RWPE2 (cell line): ENCODE measurements around the gene ZCCHC2.

Source experiments
- ATAC-seq: fragments of 200-7000 bp; cut with Tn5 transposase; 3 replicates; pipeline ENCODE4 v1.9.1; 2021; ENCODE audit warnings: low read depth
- DNase-seq: peaks from one replicate; pipeline ENCODE4 v3.0.0-alpha.2; 2020; ENCODE audit warnings: low spot score
- H3K27ac ChIP-seq: fragments of 450-650 bp; 2 replicates; pipeline ENCODE4 v1.5.1; 2017; ENCODE audit warnings: mild to moderate bottlenecking; ENCODE audit not compliant: poor library complexity, severe bottlenecking
- H3K27me3 ChIP-seq: fragments of 250-450 bp; sonication (Bioruptor Pico); 2 replicates; pipeline ENCODE4 v1.5.1; 2021; ENCODE audit warnings: mild to moderate bottlenecking, moderate library complexity; ENCODE audit not compliant: insufficient read depth, poor library complexity, severe bottlenecking
- H3K36me3 ChIP-seq: fragments of 250-450 bp; sonication (Bioruptor Pico); 2 replicates; pipeline ENCODE4 v1.5.1; 2020; ENCODE audit warnings: low read depth, mild to moderate bottlenecking, moderate library complexity
- H3K4me1 ChIP-seq: fragments of 250-450 bp; sonication (Bioruptor Pico); 2 replicates; pipeline ENCODE4 v1.5.1; 2021; ENCODE audit warnings: mild to moderate bottlenecking, moderate library complexity; ENCODE audit not compliant: insufficient read depth, poor library complexity, severe bottlenecking
- H3K4me3 ChIP-seq: fragments of 250-450 bp; sonication (Bioruptor Pico); 2 replicates; pipeline ENCODE4 v1.5.1; 2021; ENCODE audit warnings: mild to moderate bottlenecking, moderate library complexity; ENCODE audit not compliant: severe bottlenecking
- H3K9me3 ChIP-seq: fragments of 250-450 bp; sonication (Bioruptor Pico); 2 replicates; pipeline ENCODE4 v1.5.1; 2021; ENCODE audit warnings: mild to moderate bottlenecking, moderate library complexity; ENCODE audit not compliant: severe bottlenecking
- CTCF ChIP-seq: fragments of 450-650 bp; IDR thresholded peaks from one replicate; pipeline ENCODE4 v1.5.1; 2017; ENCODE audit warnings: mild to moderate bottlenecking, moderate library complexity; ENCODE audit not compliant: poor library complexity, severe bottlenecking

ZCCHC2 gene

GRCh38 chr18:62539284-62540165 lies 16.7 kb downstream of the ZCCHC2 start:
- ATAC-seq (no peak), DNase-seq (no peak)
- peaks cover 24% of the 10 kb centered on the region for H3K36me3 ChIP-seq
- no peak overlapping the region for H3K4me3 ChIP-seq
- no peak overlapping the region for H3K27ac ChIP-seq
- no peaks in the 10 kb centered on the region for H3K27me3 ChIP-seq
- no peaks in the 10 kb centered on the region for H3K9me3 ChIP-seq
- H3K4me1 ChIP-seq, result peaks cover 21% of the 10 kb centered on the region
- TF ChIP-seq CTCF, result no peak

- Histone ChIP-seq H3K27ac (no peak overlapping the region), H3K4me1 (peaks cover 11% of the 10 kb centered on the region), H3K27me3 (no peaks in the 10 kb centered on the region), H3K9me3 (no peaks in the 10 kb centered on the region), H3K36me3 (peaks cover 31% of the 10 kb centered on the region), H3K4me3 (no peak overlapping the region)
- DNase-seq, result no peak
- no peak for ATAC-seq
- TF ChIP-seq CTCF, result no peak
Measured at GRCh38 chr18:62543021-62543420, 20.2 kb downstream of the ZCCHC2 start.

GRCh38 chr18:62545098-62545497 lies 22.3 kb downstream of the ZCCHC2 start:
- Histone ChIP-seq H3K36me3 (peaks cover 33% of the 10 kb centered on the region), H3K27me3 (no peaks in the 10 kb centered on the region), H3K4me1 (no peaks in the 10 kb centered on the region), H3K4me3 (no peak overlapping the region), H3K27ac (no peak overlapping the region), H3K9me3 (no peaks in the 10 kb centered on the region)
- ATAC-seq (no peak), DNase-seq (no peak)
- no peak for TF ChIP-seq CTCF

- Histone ChIP-seq H3K36me3 (peaks cover 20% of the 10 kb centered on the region), H3K27ac (no peak overlapping the region), H3K27me3 (no peaks in the 10 kb centered on the region), H3K4me3 (no peak overlapping the region), H3K4me1 (peaks cover 4% of the 10 kb centered on the region), H3K9me3 (no peaks in the 10 kb centered on the region)
- no peak for TF ChIP-seq CTCF
- DNase-seq (no peak), ATAC-seq (no peak)
Measured at GRCh38 chr18:62549755-62550154, 26.9 kb downstream of the ZCCHC2 start.

DNA sequence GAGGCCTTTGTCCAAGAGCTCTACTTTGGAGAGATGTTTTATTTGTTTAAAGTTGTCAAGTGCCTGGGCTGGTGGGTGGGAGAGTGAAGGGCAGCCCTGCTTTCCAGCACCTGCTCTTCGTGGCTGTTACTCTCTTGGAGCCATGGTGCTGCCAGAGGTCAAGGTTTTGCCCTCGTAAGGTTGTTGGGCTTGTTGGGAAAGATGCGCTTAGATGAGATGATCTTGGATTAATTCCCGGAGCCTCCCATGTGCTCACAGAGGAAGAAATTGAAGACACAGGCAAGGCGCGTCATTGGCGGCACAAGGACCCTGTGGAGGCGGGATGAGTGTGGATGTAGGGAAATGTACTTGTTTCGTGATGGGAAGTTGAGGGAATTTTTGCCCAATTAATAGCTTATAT lies 27.9 kb downstream of the ZCCHC2 start:
- TF ChIP-seq CTCF, result no peak
- Histone ChIP-seq H3K27ac (no peak overlapping the region), H3K27me3 (no peaks in the 10 kb centered on the region), H3K9me3 (no peaks in the 10 kb centered on the region), H3K4me3 (no peak overlapping the region), H3K36me3 (peaks cover 19% of the 10 kb centered on the region), H3K4me1 (peaks cover 11% of the 10 kb centered on the region)
- no peak for DNase-seq
- no peak for ATAC-seq
